Activated T-cell treated with anti-CD3 and anti-CD28 coated beads for 4 hours (primary cell): ENCODE results near the gene MMP20.

ENCODE experiments used
- DNase-seq: peaks from one replicate; pipeline ENCODE4 v3.0.0-alpha.2; 2020

The MMP20 gene

DNA sequence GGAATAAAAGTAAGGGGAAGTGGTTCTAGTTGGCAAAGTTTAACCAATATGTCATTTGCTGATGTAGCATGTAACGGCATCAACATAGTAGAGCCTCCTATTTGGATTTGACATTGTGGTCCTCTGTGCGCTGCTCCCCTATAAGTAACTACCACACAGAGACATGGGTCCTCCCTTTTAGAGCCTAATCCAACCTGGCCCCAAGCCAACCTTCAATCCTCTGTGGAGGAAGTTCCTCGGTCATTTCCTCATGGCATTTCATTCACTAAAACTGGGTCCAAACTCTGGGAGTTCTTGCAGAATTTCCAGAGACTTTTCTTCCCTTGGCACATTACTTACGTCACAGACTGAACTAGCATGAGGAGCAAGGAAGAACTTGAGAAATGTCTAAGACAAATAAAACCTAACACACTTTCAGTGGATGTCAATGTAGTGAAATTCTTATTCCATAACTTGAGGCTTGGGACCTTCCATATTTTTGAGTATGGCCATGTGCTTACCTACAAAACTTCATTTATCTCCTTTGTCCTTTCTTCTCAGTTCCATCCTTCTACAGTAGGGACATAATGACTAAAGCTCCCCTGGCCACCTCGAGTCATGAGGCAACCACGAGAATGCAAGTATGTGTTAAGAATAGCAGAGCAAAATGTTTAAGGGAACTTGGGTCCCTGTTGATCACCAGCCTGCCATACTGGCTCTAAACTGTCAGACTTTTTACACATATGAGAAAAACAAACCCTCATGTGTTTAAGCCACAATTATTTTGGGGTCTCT, 34.7 kb downstream of the MMP20 start:
- no peak for DNase-seq

DNA sequence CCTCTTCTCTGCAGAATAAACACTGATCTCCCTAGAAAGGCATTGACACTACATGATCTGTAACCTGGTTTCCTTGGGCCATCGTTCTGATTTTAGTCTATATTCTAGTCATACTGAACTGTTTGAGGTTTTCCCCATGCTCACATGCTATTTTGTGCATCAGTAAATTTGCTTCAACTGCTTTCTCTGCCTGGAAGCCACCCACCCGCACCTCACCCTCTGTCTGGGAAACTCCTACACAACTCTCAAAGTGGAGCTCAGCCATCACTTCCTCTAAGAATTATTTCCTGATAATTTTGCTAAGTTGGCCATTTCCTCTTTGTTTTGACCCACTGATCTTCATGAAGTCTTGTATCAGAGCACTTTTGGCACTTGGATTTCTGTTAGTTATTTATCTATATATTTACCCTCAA, 36.1 kb downstream of the MMP20 start:
- no peak for DNase-seq

DNA sequence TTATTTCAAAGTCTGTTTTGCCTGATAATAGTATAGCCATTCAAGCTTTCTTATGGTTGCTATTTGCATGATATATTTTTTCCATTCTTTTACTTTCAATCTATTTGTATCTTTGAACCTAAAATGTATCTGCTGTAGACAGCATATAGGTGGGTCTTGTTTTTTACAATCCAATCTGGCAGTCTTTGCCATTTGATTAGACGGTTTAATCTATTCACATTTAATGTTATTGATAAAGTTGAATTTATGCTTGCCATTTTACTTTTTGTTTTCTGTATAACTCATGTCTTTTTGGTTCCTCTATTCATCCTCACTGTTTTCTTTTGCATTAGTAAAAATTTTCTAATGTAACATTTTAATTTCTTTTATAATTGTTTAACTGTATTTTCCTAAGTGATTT, 37.4 kb downstream of the MMP20 start:
- no peak for DNase-seq

DNA sequence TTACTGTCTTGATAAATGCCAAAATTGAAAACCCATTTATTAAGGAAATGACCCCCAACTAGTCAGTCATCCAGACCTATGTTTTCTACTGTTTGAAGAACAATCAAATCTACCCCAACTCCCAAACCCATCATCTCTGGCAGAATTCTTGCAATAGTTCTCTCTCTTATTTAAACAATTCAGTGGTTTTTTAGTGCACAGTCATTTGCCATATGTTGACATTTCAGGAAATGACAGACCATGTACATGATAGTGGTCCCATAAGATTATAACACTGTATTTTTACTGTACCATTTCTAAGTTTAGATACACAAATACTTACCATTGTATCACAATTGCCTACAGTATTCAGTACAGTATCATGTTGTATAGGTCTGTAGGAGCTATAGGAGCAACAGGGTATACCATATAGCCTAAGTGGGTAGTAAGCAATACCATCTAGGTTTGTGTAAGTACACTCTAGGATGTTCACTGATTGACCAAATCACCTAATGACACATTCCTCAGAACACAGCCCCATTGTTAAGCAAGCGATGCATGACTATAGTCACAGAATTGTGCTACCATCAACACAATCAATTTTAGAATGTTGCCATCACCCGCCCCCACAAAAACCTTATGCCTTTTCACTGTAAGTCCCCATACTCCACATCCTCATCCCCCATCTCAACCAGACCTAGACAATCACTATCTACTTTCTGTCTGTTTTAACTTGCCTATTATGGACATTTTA, 41.8 kb downstream of the MMP20 start:
- no peak for DNase-seq

- no peak for DNase-seq
These were observed 43.0 kb downstream of the MMP20 start for GRCh38 chr11:102582140-102582539.

DNA sequence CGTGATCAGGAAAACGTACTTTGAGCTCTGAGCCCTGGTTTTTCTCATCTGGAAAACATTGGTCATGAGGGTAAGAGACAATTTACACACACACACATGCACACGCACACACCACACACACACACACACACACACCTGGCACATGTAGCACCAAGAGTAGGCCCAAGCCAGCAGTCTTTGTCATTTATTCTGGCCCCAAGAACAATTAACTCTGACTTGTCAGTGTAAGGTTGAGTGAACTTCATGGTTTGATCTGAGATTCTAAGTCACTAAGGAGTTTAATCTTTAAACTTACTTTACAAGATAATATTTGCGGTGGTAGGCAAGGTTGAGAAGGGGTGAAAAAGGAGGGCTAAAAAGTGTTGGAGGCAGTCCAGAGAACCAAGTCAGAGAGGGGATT, 44.1 kb downstream of the MMP20 start:
- DNase-seq = no peak

DNA sequence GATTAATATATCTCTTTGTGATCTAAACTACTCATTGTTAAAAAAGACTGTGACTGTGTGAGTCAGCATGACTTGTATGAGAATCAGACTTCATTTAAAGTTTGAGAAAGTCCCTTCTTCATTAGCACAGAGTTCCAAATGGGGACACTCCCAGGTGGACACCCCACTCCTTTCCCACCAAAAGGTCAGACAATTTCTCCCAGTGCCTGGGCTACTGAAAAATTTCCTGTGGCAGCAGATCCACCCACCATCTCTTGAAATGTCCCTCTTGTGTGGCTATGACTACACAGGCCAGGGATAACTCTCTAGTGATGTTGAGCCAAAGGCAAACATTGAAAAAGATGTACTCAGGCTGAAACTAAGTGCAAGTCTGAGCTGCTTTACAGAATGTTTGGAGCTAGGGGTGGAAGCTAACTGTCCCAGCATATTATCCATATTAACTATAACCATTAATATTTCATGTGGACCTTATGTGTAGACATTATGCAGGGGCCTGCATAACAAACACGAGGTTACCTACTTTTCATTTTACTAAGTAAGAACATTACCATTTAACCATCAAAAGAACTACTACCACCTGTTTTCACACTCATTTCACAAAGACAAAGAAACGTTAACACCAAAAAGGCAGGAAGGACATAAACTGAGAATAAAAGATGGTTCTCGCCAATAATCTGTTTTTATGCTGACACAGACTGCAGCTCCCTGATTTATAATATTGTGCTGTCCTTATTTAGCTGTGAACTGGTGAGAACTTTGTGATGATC, 44.8 kb downstream of the MMP20 start:
- no peak for DNase-seq

DNA sequence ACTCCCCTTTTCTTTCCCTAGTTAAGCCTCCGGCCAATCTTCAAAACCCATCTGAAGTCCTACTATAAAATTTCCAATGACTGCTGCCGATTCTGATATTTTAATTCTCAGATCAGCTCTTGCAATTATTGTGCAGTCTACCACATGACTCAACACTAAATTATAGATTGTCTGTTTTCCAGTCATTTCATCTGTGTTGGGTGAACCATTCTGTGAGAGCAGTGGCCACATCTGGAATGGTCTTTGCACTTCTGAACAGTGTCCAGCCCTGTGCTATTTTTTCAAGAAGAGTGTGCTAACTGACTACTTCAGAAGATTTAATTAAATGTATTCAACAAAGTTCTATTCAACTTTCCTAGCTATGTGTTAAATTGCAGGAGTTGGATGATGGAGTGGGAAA, 47.4 kb downstream of the MMP20 start:
- no peak for DNase-seq

GRCh38 chr11:102577182-102577581, 48.0 kb downstream of the MMP20 start:
- no peak for DNase-seq

- DNase-seq = no peak
These were observed 48.8 kb downstream of the MMP20 start for GRCh38 chr11:102576350-102576749.

GRCh38 chr11:102575012-102575411, 50.1 kb downstream of the MMP20 start:
- no peak for DNase-seq

DNA sequence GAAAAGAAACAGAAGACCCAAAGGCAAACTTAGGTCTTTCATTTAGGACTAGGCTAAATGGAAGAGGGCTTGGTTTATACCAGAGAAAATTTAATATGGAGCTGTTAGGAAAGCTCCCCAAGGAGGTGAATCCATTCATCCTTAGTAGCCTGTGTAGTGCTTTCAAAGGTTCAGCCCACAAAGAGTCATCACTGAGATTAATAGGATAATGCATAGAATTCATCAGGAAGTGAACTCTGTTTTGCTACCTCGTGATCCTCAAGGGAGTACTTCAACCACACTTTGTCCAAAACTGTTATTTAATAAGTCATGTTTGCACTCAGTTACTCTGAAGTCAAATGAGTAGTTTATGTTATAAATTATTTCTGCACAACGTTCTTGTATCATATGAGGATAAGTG, 51.3 kb downstream of the MMP20 start:
- DNase-seq = no peak

DNA sequence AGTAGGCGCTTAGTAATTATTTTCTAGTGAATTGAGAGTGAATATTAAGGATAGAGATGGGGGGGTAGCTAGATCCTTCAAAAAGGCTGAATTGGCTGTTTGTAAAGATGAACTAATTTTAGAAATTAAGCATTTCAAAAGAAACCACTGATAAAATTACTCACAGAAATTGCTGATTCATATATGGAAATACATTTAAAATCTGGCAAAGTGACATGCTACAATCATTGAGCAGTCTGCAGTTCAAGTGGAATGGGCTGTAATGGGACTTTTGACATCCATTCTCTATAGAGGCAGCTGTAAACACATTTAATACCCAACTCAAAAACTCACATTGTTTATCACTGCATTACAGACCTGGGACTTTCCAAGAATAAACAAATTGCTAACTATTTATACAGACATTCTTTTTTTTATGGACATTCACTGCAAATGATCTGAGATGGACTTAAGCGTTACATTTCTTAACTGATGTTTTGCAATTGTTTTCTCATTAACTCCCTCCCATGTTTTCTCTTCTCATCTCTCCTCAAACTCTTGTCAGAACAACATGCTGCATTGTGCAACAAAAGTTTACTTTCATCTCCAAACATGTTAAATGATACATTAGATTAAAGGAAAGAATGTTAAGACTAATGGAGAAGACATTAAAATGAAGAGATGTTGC, 52.4 kb downstream of the MMP20 start:
- no peak for DNase-seq

DNA sequence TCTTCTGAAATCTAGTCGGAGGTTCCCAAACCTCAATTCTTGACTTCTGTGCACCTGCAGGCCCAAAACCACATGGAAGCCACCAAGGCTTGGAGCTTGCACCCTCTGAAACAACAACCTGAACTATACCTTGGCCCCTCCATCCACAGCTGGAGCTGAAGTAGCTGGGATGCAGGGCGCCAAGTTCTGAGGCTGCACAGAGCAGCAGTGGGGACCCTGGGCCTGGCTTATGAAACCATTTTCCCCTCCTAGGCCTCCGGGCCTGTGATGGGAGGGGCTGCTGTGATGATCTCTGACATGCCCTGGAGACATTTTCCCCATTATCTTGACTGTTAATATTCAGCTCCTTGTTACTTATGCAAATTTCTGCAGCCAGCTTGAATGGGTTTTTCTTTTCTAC, 56.3 kb downstream of the MMP20 start:
- no peak for DNase-seq

DNA sequence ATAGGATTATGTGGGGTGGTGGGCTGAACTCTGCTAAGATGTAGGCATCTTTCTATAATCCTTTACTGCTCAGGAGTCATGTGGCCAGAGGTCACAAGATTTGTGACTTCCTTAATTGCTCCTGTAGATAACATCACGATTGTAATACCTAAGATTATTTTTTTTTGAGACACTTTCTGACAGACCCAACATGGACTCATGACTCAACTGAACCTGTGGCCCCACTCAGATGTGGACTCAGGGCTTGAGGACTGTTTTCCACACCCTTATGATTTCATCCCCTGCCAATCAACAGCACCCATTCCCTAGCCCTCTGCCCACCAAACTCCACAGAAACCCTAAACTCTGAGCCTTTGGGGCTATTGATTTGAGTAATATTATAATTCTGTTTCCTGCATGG, 59.0 kb downstream of the MMP20 start:
- no peak for DNase-seq

DNA sequence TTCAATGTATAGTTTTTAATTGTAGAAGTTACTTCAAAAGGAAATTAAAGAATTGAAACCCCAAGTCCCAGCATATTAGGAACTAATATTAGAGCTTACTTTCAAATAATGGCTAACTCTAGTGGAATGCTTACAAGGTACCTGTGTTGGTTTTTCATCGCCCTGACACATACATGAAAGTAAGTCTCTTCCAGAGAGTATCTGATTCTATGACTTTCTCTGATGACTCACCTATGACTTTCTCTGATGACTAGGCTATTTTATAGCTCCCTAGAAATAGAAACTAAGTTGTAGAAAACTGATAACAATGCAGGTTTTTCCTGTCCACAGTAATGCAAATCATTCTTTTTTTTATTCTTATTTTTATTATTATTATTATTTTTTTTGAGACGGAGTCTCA, 61.0 kb downstream of the MMP20 start:
- DNase-seq = no peak

- no peak for DNase-seq
These were observed 63.5 kb downstream of the MMP20 start for GRCh38 chr11:102561636-102562035.

GRCh38 chr11:102560555-102561011, 64.5 kb downstream of the MMP20 start:
- no peak for DNase-seq

DNA sequence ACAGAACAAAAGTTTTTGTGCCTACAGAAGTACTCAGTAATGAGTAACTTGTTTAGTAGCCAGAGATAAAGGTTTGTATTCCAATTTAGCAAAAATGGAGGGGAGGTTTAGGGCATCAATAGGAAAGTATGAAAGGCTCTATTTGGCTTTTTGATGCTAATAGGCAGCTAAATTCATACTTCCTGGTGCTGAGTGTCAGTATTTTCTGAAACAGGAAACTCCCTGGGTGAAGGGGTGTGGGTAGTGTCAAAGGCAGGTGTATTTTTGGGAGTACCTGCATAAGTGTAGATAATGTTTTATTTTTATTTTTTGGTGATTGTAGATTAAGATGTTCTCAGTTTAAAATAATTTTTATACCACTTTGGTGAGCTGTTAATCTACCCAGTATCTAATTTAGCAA, 65.3 kb downstream of the MMP20 start:
- DNase-seq = no peak

- DNase-seq = no peak
These were observed 70.0 kb downstream of the MMP20 start for GRCh38 chr11:102555091-102555490.

GRCh38 chr11:102553835-102554282, 71.3 kb downstream of the MMP20 start:
- DNase-seq = no peak

- no peak for DNase-seq
These were observed 72.5 kb downstream of the MMP20 start for GRCh38 chr11:102552447-102553194.
